WERI-Rb-1 (cell line): ENCODE results near the gene WDR74.

Source experiments
- DNase-seq: peaks from one replicate; pipeline ENCODE4 v3.0.0-alpha.2; 2020
- H3K27ac ChIP-seq: fragments of 250-450 bp; sonication (Bioruptor Pico); 2 replicates; pipeline ENCODE4 v1.5.1; 2020; ENCODE audit warnings: mild to moderate bottlenecking, moderate library complexity
- H3K27me3 ChIP-seq: fragments of 250-450 bp; sonication (Bioruptor Pico); 2 replicates; pipeline ENCODE4 v1.5.1; 2021; ENCODE audit warnings: mild to moderate bottlenecking, low read depth, moderate library complexity; ENCODE audit not compliant: insufficient read depth, severe bottlenecking
- H3K36me3 ChIP-seq: fragments of 250-450 bp; sonication (Bioruptor Pico); 2 replicates; pipeline ENCODE4 v1.5.1; 2020; ENCODE audit warnings: mild to moderate bottlenecking, moderate library complexity
- H3K4me3 ChIP-seq: 2 replicates; pipeline ENCODE4 v1.5.1; 2011; ENCODE audit warnings: low read depth, mild to moderate bottlenecking, control low read depth, low read length
- H3K9me3 ChIP-seq: fragments of 250-450 bp; sonication (Bioruptor Pico); 2 replicates; pipeline ENCODE4 v1.5.1; 2021; ENCODE audit warnings: mild to moderate bottlenecking, moderate library complexity; ENCODE audit not compliant: severe bottlenecking
- TF ChIP-seq, protein P1 (sequence below): IDR thresholded peaks from 2 replicates; pipeline ENCODE4 v1.5.1; 2011; ENCODE audit warnings: low read depth, mild to moderate bottlenecking, control low read depth, inconsistent platforms, low read length

The WDR74 gene

GRCh38 chr11:62882788-62883501 is 43.6 kb upstream of the WDR74 start:
- DNase-seq = no peak
- H3K27me3 ChIP-seq = no peaks in the 10 kb centered on the region
- no peaks in the 10 kb centered on the region for H3K9me3 ChIP-seq
- peak overlapping the region; percentile 98 for H3K27ac ChIP-seq
- H3K36me3 ChIP-seq = peaks cover 94% of the 10 kb centered on the region
- H3K4me3 ChIP-seq = no peak overlapping the region
- TF ChIP-seq, protein P1, sequence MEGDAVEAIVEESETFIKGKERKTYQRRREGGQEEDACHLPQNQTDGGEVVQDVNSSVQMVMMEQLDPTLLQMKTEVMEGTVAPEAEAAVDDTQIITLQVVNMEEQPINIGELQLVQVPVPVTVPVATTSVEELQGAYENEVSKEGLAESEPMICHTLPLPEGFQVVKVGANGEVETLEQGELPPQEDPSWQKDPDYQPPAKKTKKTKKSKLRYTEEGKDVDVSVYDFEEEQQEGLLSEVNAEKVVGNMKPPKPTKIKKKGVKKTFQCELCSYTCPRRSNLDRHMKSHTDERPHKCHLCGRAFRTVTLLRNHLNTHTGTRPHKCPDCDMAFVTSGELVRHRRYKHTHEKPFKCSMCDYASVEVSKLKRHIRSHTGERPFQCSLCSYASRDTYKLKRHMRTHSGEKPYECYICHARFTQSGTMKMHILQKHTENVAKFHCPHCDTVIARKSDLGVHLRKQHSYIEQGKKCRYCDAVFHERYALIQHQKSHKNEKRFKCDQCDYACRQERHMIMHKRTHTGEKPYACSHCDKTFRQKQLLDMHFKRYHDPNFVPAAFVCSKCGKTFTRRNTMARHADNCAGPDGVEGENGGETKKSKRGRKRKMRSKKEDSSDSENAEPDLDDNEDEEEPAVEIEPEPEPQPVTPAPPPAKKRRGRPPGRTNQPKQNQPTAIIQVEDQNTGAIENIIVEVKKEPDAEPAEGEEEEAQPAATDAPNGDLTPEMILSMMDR = no peak

DNA sequence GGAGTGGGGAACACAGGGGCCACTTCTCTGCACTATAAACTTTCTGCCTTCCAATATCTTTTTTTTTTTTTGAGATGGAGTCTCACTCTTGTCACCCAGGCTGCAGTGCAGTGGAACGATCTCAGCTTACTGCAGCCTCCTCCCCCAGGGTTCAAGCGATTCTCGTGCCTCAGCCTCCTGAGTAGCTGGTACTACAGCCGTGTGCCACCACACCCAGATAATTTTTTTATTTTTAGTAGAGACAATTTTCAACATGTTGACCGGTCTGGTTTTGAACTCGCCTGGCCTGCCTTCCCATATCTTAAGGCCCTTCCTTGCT is 43.0 kb upstream of the WDR74 start:
- H3K9me3 ChIP-seq = no peaks in the 10 kb centered on the region
- peak overlapping the region; percentile 98 for H3K27ac ChIP-seq
- no peaks in the 10 kb centered on the region for H3K27me3 ChIP-seq
- H3K4me3 ChIP-seq = peak overlapping the region; percentile 71
- no peak for DNase-seq
- H3K36me3 ChIP-seq = peaks cover 94% of the 10 kb centered on the region
- TF ChIP-seq, protein P1 = no peak

DNA sequence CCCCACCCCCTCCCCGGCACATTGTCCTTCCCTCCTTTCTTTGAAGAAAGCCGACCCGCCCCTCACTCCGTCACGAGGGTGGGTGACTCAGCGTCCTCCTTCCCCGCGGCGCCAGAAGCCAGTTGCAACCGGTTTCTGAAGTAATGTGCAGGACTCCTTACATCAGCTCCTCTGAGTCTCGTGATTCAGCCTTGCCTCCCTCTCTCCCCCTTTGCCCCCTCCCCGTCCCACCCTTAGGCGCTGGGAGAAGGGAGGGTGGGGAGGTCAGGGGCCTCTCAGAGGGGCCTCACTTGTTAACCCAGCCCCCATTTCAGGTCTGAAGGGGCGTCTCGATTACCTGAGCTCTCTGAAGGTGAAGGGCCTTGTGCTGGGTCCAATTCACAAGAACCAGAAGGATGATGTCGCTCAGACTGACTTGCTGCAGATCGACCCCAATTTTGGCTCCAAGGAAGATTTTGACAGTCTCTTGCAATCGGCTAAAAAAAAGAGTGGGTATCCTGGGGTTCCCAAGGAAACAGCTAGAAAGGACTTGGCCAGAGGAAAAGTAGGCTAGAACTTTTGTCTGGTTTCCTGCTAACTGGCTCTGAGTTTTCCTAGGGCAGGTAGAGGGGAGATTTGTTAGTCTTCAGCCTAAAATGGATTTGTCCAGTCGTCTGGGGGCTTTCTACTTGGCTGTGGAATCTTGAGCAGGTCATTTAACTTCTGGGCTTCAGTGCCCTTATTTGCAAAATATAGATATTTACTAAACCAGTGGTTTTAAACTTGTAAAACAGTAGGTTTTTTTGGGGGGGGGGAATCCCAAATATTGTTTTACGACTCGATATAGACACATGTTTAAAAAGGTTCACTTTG is 42.4 kb upstream of the WDR74 start:
- TF ChIP-seq, protein P1 = no peak
- no peaks in the 10 kb centered on the region for H3K27me3 ChIP-seq
- peak overlapping the region; percentile 98 for H3K27ac ChIP-seq
- peak overlapping the region; percentile 71 for H3K4me3 ChIP-seq
- peak; percentile 92 for DNase-seq
- peaks cover 94% of the 10 kb centered on the region for H3K36me3 ChIP-seq
- H3K9me3 ChIP-seq = no peaks in the 10 kb centered on the region

DNA sequence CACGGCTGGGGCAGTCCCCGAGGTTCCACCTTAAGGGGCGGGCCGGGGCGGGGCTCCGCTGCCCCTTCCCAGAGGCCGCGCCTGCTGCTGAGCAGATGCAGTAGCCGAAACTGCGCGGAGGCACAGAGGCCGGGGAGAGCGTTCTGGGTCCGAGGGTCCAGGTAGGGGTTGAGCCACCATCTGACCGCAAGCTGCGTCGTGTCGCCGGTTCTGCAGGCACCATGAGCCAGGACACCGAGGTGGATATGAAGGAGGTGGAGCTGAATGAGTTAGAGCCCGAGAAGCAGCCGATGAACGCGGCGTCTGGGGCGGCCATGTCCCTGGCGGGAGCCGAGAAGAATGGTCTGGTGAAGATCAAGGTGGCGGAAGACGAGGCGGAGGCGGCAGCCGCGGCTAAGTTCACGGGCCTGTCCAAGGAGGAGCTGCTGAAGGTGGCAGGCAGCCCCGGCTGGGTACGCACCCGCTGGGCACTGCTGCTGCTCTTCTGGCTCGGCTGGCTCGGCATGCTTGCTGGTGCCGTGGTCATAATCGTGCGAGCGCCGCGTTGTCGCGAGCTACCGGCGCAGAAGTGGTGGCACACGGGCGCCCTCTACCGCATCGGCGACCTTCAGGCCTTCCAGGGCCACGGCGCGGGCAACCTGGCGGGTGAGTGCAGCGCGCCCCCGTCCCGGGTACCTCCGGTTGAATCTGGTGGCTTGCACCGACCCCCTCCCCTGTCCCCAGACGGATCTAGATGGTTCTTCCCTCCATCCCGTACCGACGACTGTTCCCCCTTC is 41.6 kb upstream of the WDR74 start, which contains the start of gene SLC3A2:
Gene SLC3A2 (plus strand): TSS at position 94 of the 776 bp plus-strand sequence. CDS start 128 bp downstream, at position 222.
- DNase-seq = peak; percentile 88
- H3K27me3 ChIP-seq = no peaks in the 10 kb centered on the region
- H3K36me3 ChIP-seq = peaks cover 89% of the 10 kb centered on the region
- peak within 1 kb of the TSS; percentile 98 for H3K27ac ChIP-seq
- TF ChIP-seq, protein P1 = peak; percentile 87
- peak within 1 kb of the TSS; percentile 71 for H3K4me3 ChIP-seq
- no peaks in the 10 kb centered on the region for H3K9me3 ChIP-seq

DNA sequence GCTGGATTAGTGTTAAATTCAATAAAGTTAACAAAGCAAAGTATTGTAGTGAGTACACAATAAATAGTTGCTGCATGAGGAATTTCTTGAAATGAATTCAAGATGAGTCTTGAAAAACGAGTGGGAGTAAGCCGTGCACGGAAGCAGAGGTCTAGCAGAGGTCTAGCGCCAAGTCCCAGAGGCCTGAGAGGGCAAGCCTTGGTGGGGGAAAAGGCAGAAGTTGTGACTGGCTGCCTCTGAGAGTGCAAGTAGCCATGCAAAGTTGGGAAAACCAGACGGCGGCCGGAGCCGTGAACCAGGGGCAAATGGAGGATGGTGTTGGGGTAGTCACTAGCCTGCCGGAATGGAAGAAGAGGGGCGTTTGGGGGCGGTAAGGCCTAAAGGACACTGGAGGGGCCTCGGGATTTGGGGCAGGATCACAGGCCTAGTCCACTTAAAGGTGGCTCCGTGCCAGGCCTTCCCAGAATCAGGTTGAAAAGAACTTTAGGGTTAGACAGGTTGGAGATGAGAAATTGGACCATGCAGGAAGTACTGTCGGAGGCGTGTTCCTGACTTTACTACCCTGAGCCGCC is 40.9 kb upstream of the WDR74 start:
- Histone ChIP-seq H3K9me3 (no peaks in the 10 kb centered on the region), H3K36me3 (peaks cover 88% of the 10 kb centered on the region)
- no peak for DNase-seq

More for the DNA sequence above, 40.9 kb upstream of the WDR74 start:
- Histone ChIP-seq H3K27me3 (no peaks in the 10 kb centered on the region), H3K27ac (peak overlapping the region; percentile 98), H3K4me3 (peak overlapping the region; percentile 71)
- TF ChIP-seq, protein P1 = no peak
